Measurements from ENCODE around the gene SRI.

GRCh38 chr7:88172842-88173241, 47.0 kb downstream of the SRI start:
- no peak for TF ChIP-seq CTCF (conservative IDR thresholded peaks at IDR 0.05)
- no peak for TF ChIP-seq EZH2 (IDR thresholded peaks at IDR 0.05; ENCODE audit: low read depth)

Data from PC-9 (cell line).